HL-60/S4 treated with phorbol 12-myristate 13-acetate at 8.2 ng/mL for 4 days and 3 days (cell line): ENCODE measurements around the gene MUC3A.
"Not testable (repeated sequence)": the region's sequence is repeated elsewhere in the genome, so short reads cannot be mapped to it uniquely, and the experiment has no call there.

Experiments used
- in situ Hi-C: fragments of 300-500 bp; cut with MboI; formaldehyde crosslinking; loops from 2 replicates; pipeline ENCODE4 v1.15.0; 2022; ENCODE audit warnings: low sequenced_read_pairs

The MUC3A gene

GRCh38 chr7:100971111-100972001 lies 22.0 kb downstream of the MUC3A start:
- in situ Hi-C loops = no loop called here

- in situ Hi-C loops = no loop called here
These were observed 22.6 kb downstream of the MUC3A start for GRCh38 chr7:100972002-100972347.

GRCh38 chr7:100974021-100974420 lies 24.7 kb downstream of the MUC3A start:
- in situ Hi-C loops = no loop called here

- in situ Hi-C loops = no loop called here
These were observed 26.1 kb downstream of the MUC3A start for GRCh38 chr7:100975371-100975821.

- in situ Hi-C loops = no loop called here
These were observed 29.0 kb downstream of the MUC3A start for GRCh38 chr7:100978300-100978699.

GRCh38 chr7:100983451-100984187 lies 34.3 kb downstream of the MUC3A start:
- in situ Hi-C loops = no loop called here

GRCh38 chr7:100984241-100984918 lies 35.0 kb downstream of the MUC3A start:
- in situ Hi-C loops = not testable (repeated sequence)

GRCh38 chr7:100985033-100985797 lies 35.9 kb downstream of the MUC3A start:
- in situ Hi-C loops = not testable (repeated sequence)

GRCh38 chr7:100991631-100992030 lies 42.3 kb downstream of the MUC3A start:
- in situ Hi-C loops = no loop called here

GRCh38 chr7:100992280-100992679 lies 42.9 kb downstream of the MUC3A start:
- in situ Hi-C loops = not testable (repeated sequence)

GRCh38 chr7:100994671-100995070 lies 45.3 kb downstream of the MUC3A start:
- in situ Hi-C loops = not testable (repeated sequence)

GRCh38 chr7:100998530-100998929 lies 49.2 kb downstream of the MUC3A start:
- in situ Hi-C loops = not testable (repeated sequence)

- in situ Hi-C loops = not testable (repeated sequence)
These were observed 50.0 kb downstream of the MUC3A start for GRCh38 chr7:100999334-100999733.

- in situ Hi-C loops = not testable (repeated sequence)
These were observed 50.7 kb downstream of the MUC3A start for GRCh38 chr7:101000025-101000424.

- in situ Hi-C loops = not testable (repeated sequence)
These were observed 53.0 kb downstream of the MUC3A start for GRCh38 chr7:101002333-101002732.

- in situ Hi-C loops = not testable (repeated sequence)
These were observed 58.0 kb downstream of the MUC3A start for GRCh38 chr7:101007361-101007760.

GRCh38 chr7:101009629-101010028 lies 60.3 kb downstream of the MUC3A start:
- in situ Hi-C loops = no loop called here

- in situ Hi-C loops = no loop called here
These were observed 63.6 kb downstream of the MUC3A start for GRCh38 chr7:101012931-101013330.

GRCh38 chr7:101015626-101016025 lies 66.3 kb downstream of the MUC3A start:
- in situ Hi-C loops = no loop called here

- in situ Hi-C loops = no loop called here
These were observed 67.9 kb downstream of the MUC3A start for GRCh38 chr7:101017064-101017777.
